Astrocyte (in vitro differentiated cells and primary cell): Measurements from ENCODE around the gene CARD19. TPM values are rescaled to one million over a fixed set of nuclear protein-coding genes. Genes with fewer than 3 reads are reported as not detected.

Experiments used
- DNase-seq: peaks from one replicate; pipeline ENCODE4 v3.0.0-alpha.2; 2010; ENCODE audit warnings: low read depth
- FAIRE-seq: peaks from 2 replicates; lab custom pipeline; 2011; peaks lifted over from hg19 to GRCh38; lab: Jason Lieb, UNC
- H2AFZ ChIP-seq: 2 replicates; pipeline ENCODE4 v1.6.0; 2012; ENCODE audit warnings: low read depth, low read length, inconsistent platforms
- H3K27ac ChIP-seq: 2 replicates; pipeline ENCODE4 v1.5.1; 2011; ENCODE audit warnings: low read depth, low read length, inconsistent platforms
- H3K27me3 ChIP-seq: 2 replicates; pipeline ENCODE4 v1.6.0; 2011; ENCODE audit warnings: low read length, inconsistent platforms; ENCODE audit not compliant: insufficient read depth
- H3K36me3 ChIP-seq: 2 replicates; pipeline ENCODE4 v1.5.1; 2011; ENCODE audit warnings: low read length, inconsistent platforms; ENCODE audit not compliant: insufficient read depth
- H3K4me1 ChIP-seq: 2 replicates; pipeline ENCODE4 v1.5.1; 2011; ENCODE audit warnings: low read length, inconsistent platforms; ENCODE audit not compliant: insufficient read depth
- H3K4me2 ChIP-seq: 2 replicates; pipeline ENCODE4 v1.6.0; 2012; ENCODE audit warnings: low read length, inconsistent platforms
- H3K4me3 ChIP-seq: 2 replicates; pipeline ENCODE4 v1.5.1; 2011; ENCODE audit warnings: low read depth, mild to moderate bottlenecking, low read length, inconsistent platforms; ENCODE audit not compliant: insufficient read depth
- H3K79me2 ChIP-seq: 2 replicates; pipeline ENCODE4 v1.6.0; 2012; ENCODE audit warnings: mild to moderate bottlenecking, low read length, inconsistent platforms; ENCODE audit not compliant: insufficient read depth
- H3K9ac ChIP-seq: 2 replicates; pipeline ENCODE4 v1.6.0; 2012; ENCODE audit warnings: mild to moderate bottlenecking, low read length, inconsistent platforms
- H3K9me3 ChIP-seq: 2 replicates; pipeline ENCODE4 v1.5.1; 2012; ENCODE audit warnings: low read depth, mild to moderate bottlenecking, low read length, inconsistent platforms; ENCODE audit not compliant: insufficient read depth
- H4K20me1 ChIP-seq: 2 replicates; pipeline ENCODE4 v1.6.0; 2012; ENCODE audit warnings: low read length, inconsistent platforms; ENCODE audit not compliant: insufficient read depth
- H3K27ac Mint-ChIP-seq: one replicate; pipeline ENCODE4 v1.8.0; 2021; ENCODE audit warnings: mild to moderate bottlenecking, mixed read lengths; ENCODE audit not compliant: unreplicated experiment
- H3K27me3 Mint-ChIP-seq: one replicate; pipeline ENCODE4 v1.8.0; 2021; ENCODE audit warnings: low read depth, mixed read lengths; ENCODE audit not compliant: unreplicated experiment
- H3K36me3 Mint-ChIP-seq: one replicate; pipeline ENCODE4 v1.8.0; 2021; ENCODE audit warnings: low read depth, mixed read lengths; ENCODE audit not compliant: unreplicated experiment
- H3K4me1 Mint-ChIP-seq: one replicate; pipeline ENCODE4 v1.8.0; 2021; ENCODE audit warnings: low read depth, mixed read lengths; ENCODE audit not compliant: unreplicated experiment
- H3K4me3 Mint-ChIP-seq: one replicate; pipeline ENCODE4 v1.8.0; 2021; ENCODE audit warnings: mild to moderate bottlenecking, moderate library complexity, mixed read lengths; ENCODE audit not compliant: unreplicated experiment
- H3K9me3 Mint-ChIP-seq: one replicate; pipeline ENCODE4 v1.8.0; 2021; ENCODE audit warnings: mild to moderate bottlenecking, mixed read lengths; ENCODE audit not compliant: unreplicated experiment
- CTCF ChIP-seq: IDR thresholded peaks from 2 replicates; pipeline ENCODE4 v1.5.1; 2011; ENCODE audit warnings: low read depth, mild to moderate bottlenecking, inconsistent platforms, low read length, moderate library complexity; ENCODE audit not compliant: insufficient read depth
- EZH2 ChIP-seq: IDR thresholded peaks from 2 replicates; pipeline ENCODE4 v1.6.1; 2012; ENCODE audit warnings: mild to moderate bottlenecking, low read length, inconsistent platforms; ENCODE audit not compliant: insufficient read depth
- total RNA-seq: library from RNA; stranded (reverse); gene quantifications from 2 replicates; pipeline ENCODE4 v1.2.1, GENCODE V29; 2021

CARD19 gene
- total RNA-seq, 1 donor from 2014 or later: 36.3 TPM

- Histone ChIP-seq H3K9ac (no peak overlapping the region), H4K20me1 (peaks cover 32% of the 10 kb centered on the region), H3K36me3 (no peaks in the 10 kb centered on the region), H3K4me2 (no peak overlapping the region), H3K4me1 (peaks cover 19% of the 10 kb centered on the region), H3K9me3 (no peaks in the 10 kb centered on the region), H3K79me2 (no peaks in the 10 kb centered on the region), H3K27ac (no peak overlapping the region), H3K27me3 (no peaks in the 10 kb centered on the region), H3K4me3 (no peak overlapping the region), H2AFZ (no peak overlapping the region)
- Mint-ChIP-seq H3K4me1 (peaks cover 12% of the 10 kb centered on the region), H3K9me3 (no peaks in the 10 kb centered on the region), H3K27ac (no peak overlapping the region), H3K4me3 (no peak overlapping the region), H3K27me3 (peaks cover 3% of the 10 kb centered on the region), H3K36me3 (peaks cover 4% of the 10 kb centered on the region)
- TF ChIP-seq CTCF: no peak
- no peak for TF ChIP-seq EZH2
- FAIRE-seq (no peak), DNase-seq (no peak)
Observed at GRCh38 chr9:93123561-93124283, 27.7 kb downstream of the CARD19 start.

DNA sequence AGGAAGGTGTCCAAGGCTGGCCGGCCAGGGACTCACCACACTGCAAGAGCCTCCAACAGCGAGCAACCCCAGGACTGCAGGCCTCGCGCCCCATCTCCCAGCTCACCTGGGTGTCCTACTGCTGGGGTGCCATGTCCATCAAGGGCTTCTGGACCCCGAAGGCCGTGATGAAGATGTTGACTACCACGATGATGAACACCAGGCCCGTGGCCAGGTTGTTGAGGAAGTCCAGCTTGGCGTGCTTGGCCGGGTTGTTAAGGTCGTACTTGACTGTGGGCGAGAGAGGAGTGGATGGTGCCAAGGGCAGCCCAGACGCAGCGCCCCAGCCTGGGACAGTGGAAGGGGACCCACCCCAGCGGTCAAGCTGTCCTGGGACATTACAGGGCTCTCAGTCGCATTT, 28.8 kb downstream of the CARD19 start:
- Histone ChIP-seq H3K4me1 (peaks cover 14% of the 10 kb centered on the region), H3K79me2 (peaks cover 9% of the 10 kb centered on the region), H2AFZ (no peak overlapping the region), H3K4me3 (no peak overlapping the region), H3K9me3 (no peaks in the 10 kb centered on the region), H3K9ac (no peak overlapping the region), H4K20me1 (peaks cover 43% of the 10 kb centered on the region), H3K27me3 (no peaks in the 10 kb centered on the region), H3K4me2 (no peak overlapping the region), H3K27ac (no peak overlapping the region), H3K36me3 (no peaks in the 10 kb centered on the region)
- FAIRE-seq: no peak
- peaks cover 4% of the 10 kb centered on the region for H3K36me3 Mint-ChIP-seq
- no peaks in the 10 kb centered on the region for H3K27me3 Mint-ChIP-seq
- no peak overlapping the region for H3K4me3 Mint-ChIP-seq
- no peak overlapping the region for H3K27ac Mint-ChIP-seq
- DNase-seq: no peak
- TF ChIP-seq CTCF (no peak), EZH2 (no peak)
- H3K9me3 Mint-ChIP-seq: no peaks in the 10 kb centered on the region
- H3K4me1 Mint-ChIP-seq: peaks cover 12% of the 10 kb centered on the region

GRCh38 chr9:93125331-93125894, 29.4 kb downstream of the CARD19 start:
- DNase-seq (no peak), FAIRE-seq (no peak)
- Mint-ChIP-seq H3K4me1 (peaks cover 12% of the 10 kb centered on the region), H3K4me3 (no peak overlapping the region), H3K27me3 (no peaks in the 10 kb centered on the region), H3K36me3 (peaks cover 4% of the 10 kb centered on the region), H3K27ac (no peak overlapping the region), H3K9me3 (no peaks in the 10 kb centered on the region)
- no peaks in the 10 kb centered on the region for H3K27me3 ChIP-seq
- no peaks in the 10 kb centered on the region for H3K36me3 ChIP-seq
- TF ChIP-seq CTCF (no peak), EZH2 (no peak)
- H3K9ac ChIP-seq: no peak overlapping the region
- H3K4me3 ChIP-seq: no peak overlapping the region
- peaks cover 10% of the 10 kb centered on the region for H3K79me2 ChIP-seq
- no peak overlapping the region for H2AFZ ChIP-seq
- no peak overlapping the region for H3K27ac ChIP-seq
- H4K20me1 ChIP-seq: peaks cover 46% of the 10 kb centered on the region
- no peak overlapping the region for H3K4me2 ChIP-seq
- H3K9me3 ChIP-seq: no peaks in the 10 kb centered on the region
- H3K4me1 ChIP-seq: peaks cover 8% of the 10 kb centered on the region
